Left lung (tissue), 10 donors: ENCODE data around the gene MSX1. TPM values are rescaled to one million over a fixed set of nuclear protein-coding genes. Genes with fewer than 3 reads are reported as not detected.
A peak's percentile ranks its signal among the peaks of the same experiment; 100 is the strongest.

ENCODE experiments used
- ATAC-seq: fragments of 200-7000 bp; cut with Tn5 transposase; one replicate; pipeline ENCODE4 v1.9.1; 2020; ENCODE audit warnings: moderate library complexity
- DNase-seq, 4 donors: peaks; one replicate each; pipeline ENCODE4 v3.0.0-alpha.2; 2013 to 2020
- H3K27ac ChIP-seq, 2 donors: fragments of 200-600 bp; sonication (generic) in 1 of 2; one replicate each; pipeline versions ENCODE4 v1.5.0 to v1.8.0; 2020 to 2021
- H3K27me3 ChIP-seq, 2 donors: fragments of 200-600 bp; sonication (generic) in 1 of 2; one replicate each; pipeline versions ENCODE4 v1.5.0 to v1.8.0; 2020 to 2021
- H3K36me3 ChIP-seq, 2 donors: fragments of 200-600 bp; sonication (generic) in 1 of 2; one replicate each; pipeline versions ENCODE4 v1.5.0 to v1.8.0; 2020 to 2021
- H3K4me1 ChIP-seq, 2 donors: fragments of 200-600 bp; one replicate each; pipeline ENCODE4 v1.8.0; 2021
- H3K4me3 ChIP-seq, 2 donors: fragments of 200-600 bp; sonication (generic) in 1 of 2; one replicate each; pipeline versions ENCODE4 v1.5.0 to v1.8.0; 2020 to 2021; ENCODE audit warnings: mild to moderate bottlenecking in 1 of 2
- H3K9me3 ChIP-seq, 2 donors: fragments of 200-600 bp; sonication (generic) in 1 of 2; one replicate each; pipeline versions ENCODE4 v1.5.0 to v1.8.0; 2020 to 2021
- intact Hi-C, 2 donors: fragments of 100-400 bp; cut with DNase I; formaldehyde crosslinking; loops; one replicate each; pipeline versions ENCODE4 v1.11.2 to v1.14.2; 2022
- polyA plus RNA-seq, 6 donors: library from polyadenylated mRNA; unstranded; fragments of 120-200 nt; gene quantifications; one replicate each; pipeline ENCODE4 v1.2.1, GENCODE V29; 2013; ENCODE audit not compliant: insufficient read length in 6 of 6
- total RNA-seq, 2 donors: library from RNA; stranded (reverse); fragmentation: NEBNext Ultra II Directional; extraction: Animal tissue kit (Norgen Biotek cat#: 25700); gene quantifications; one replicate each; pipeline ENCODE4 v1.2.1, GENCODE V29; 2021
- TF ChIP-seq, protein P1 (sequence below), 2 donors: fragments of 200-600 bp; sonication (generic) in 1 of 2; IDR thresholded peaks; one replicate each; pipeline versions ENCODE4 v1.5.0 to v1.8.0; 2021; ENCODE audit warnings: antibody characterized with exemption in 2 of 2
- donor health status: DM: no; HTN: yes; CAD: no.
- donor health status: DM: no; HTN: no; CAD: no.

Gene MSX1
- total and polyA plus RNA-seq, 8 donors, result 1.2 to 4.2 (median 2.0) TPM

DNA sequence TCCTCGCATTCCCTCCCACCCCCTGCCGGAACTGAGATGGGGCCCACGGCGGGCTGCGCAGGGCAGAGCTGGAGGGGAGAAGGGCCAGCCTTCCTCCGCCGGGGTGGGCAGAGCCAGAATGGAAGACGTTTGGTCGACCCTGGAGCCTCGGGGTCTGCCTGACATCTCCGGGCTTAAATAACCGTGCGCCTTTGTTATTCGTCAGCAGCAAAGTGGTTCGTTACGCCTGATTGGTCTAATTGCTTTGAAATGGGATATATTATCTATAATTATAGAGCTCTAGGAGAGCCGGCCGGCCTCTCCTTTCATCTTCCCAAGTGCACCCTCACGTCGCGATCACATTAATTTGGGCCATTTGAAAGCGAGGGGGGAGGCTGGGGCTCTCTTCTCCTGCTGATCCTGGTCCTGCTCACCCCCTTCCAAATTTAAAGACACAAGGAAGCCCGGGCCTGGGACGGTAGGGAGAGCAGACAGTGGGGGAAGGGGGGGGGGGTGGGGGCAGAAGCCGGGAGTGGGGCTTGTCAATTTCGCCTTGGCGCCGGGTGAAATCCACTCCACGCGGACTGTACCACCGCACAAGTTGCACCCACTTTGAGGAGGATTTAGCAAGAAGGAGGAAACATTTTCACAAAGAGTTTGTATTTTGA, 4.7 kb upstream of the MSX1 start:
- Histone ChIP-seq H3K27ac (no peak overlapping the region), H3K27me3 (peaks cover 67 to 100% of the 10 kb centered on the region in 2 donors), H3K4me1 (peaks cover 12 to 28% of the 10 kb centered on the region in 2 donors), H3K9me3 (no peaks in the 10 kb centered on the region), H3K36me3 (no peaks in the 10 kb centered on the region), H3K4me3 (no peak overlapping the region)
- intact Hi-C loops, result no loop called here
- no peak for ATAC-seq
- TF ChIP-seq, protein P1, sequence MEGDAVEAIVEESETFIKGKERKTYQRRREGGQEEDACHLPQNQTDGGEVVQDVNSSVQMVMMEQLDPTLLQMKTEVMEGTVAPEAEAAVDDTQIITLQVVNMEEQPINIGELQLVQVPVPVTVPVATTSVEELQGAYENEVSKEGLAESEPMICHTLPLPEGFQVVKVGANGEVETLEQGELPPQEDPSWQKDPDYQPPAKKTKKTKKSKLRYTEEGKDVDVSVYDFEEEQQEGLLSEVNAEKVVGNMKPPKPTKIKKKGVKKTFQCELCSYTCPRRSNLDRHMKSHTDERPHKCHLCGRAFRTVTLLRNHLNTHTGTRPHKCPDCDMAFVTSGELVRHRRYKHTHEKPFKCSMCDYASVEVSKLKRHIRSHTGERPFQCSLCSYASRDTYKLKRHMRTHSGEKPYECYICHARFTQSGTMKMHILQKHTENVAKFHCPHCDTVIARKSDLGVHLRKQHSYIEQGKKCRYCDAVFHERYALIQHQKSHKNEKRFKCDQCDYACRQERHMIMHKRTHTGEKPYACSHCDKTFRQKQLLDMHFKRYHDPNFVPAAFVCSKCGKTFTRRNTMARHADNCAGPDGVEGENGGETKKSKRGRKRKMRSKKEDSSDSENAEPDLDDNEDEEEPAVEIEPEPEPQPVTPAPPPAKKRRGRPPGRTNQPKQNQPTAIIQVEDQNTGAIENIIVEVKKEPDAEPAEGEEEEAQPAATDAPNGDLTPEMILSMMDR (IDR thresholded peaks at IDR 0.05), result no peak
- peak in 2 of 4 donors; percentile 30 to 49 for DNase-seq

DNA sequence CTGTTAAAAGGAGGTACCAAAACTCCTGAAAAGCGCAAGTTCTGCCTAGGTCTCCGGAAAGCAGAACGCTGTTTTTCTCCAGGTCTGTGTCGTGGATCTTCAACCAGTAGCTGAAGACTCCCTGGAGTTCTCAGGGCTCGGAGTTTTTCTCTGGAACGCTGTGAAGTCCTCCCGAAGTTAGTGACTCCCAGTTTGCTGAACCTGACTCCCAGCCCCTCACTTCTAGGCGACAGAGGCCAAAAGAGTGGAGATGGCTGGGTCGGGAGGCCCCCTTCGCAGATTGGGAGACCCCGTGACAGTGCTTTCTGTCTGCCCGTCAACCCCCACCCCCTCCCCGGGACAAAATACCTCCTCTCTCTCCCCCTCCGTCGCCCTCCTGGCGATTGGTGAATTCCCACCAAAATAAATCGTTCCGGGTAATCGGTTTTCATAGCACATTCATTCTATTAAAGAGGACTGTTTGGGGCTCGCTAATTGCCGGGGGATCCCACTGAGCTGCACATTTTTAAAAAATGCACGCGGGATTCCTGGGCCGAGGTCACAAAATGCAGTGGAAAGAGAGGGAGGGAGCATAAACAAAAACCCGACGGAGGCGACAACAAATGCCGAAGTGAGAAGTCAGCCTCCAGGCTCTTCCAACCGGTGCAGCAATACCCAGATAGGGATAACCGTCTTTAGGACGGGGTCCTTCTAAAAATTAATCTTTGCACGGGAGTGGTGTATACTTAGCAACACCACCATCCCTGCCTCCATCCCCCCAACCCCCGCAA, 4.0 kb upstream of the MSX1 start:
- intact Hi-C loops, result no loop called here
- no peak overlapping the region for H3K27ac ChIP-seq
- TF ChIP-seq, protein P1 (IDR thresholded peaks at IDR 0.05), result no peak
- H3K4me3 ChIP-seq, result no peak overlapping the region
- ATAC-seq, result no peak
- H3K4me1 ChIP-seq, result peaks cover 12 to 35% of the 10 kb centered on the region in 2 donors
- H3K27me3 ChIP-seq, result peaks cover 75 to 100% of the 10 kb centered on the region in 2 donors
- H3K36me3 ChIP-seq, result no peaks in the 10 kb centered on the region
- DNase-seq, result peak in 2 of 4 donors; percentile 19 to 21
- H3K9me3 ChIP-seq, result no peaks in the 10 kb centered on the region

DNA sequence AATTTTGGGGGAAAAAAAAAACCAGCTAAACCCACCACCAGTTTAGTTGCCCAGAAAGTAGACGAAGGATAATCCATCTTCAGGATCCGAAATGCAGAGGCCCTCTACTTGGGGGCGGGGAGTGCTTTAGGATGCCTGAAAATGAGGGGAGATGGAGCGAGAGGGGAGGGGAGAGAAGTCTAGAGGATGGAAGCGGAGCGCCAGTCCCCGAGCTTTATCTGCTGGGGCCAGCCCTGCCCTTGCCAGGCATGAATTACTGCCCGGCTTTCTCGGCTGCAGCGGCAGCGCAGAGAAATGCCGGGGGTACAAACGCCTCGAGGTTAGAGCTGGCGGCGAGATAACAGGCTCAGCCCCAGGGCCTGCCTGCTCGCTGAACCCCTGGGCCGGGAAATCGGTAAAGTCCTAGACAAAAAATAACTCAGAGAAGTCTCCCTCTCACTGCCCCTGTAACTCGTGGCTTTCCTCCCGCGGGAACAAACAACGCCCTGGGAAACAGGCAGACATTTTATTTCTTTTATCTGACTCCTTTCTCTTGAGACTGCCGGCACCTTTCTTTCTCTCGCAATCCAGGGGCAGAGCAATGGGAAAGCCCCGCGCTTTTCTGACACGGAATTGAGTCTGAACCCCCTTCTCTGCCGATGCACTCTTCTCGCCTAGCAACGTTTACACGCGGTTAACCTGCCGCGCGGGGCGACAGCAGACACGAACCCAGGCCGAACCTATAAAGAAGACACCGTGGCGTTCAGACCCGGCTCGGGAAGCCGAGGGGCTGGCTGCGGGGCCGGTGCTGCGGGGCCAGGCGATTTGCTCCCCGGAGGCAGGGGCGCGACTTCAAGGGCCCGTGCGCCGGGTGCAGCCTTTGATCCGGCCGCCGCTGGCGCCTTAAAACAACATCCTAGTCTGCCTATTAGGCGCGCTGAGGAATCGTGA, 3.1 kb upstream of the MSX1 start:
- Histone ChIP-seq H3K4me3 (no peak overlapping the region), H3K27ac (no peak overlapping the region), H3K36me3 (no peaks in the 10 kb centered on the region), H3K27me3 (peaks cover 83 to 100% of the 10 kb centered on the region in 2 donors), H3K9me3 (no peaks in the 10 kb centered on the region), H3K4me1 (peaks cover 12 to 43% of the 10 kb centered on the region in 2 donors)
- peak in 2 of 4 donors; percentile 22 to 68 for DNase-seq
- intact Hi-C loops, result no loop called here
- TF ChIP-seq, protein P1 (IDR thresholded peaks at IDR 0.05), result no peak
- ATAC-seq, result no peak

DNA sequence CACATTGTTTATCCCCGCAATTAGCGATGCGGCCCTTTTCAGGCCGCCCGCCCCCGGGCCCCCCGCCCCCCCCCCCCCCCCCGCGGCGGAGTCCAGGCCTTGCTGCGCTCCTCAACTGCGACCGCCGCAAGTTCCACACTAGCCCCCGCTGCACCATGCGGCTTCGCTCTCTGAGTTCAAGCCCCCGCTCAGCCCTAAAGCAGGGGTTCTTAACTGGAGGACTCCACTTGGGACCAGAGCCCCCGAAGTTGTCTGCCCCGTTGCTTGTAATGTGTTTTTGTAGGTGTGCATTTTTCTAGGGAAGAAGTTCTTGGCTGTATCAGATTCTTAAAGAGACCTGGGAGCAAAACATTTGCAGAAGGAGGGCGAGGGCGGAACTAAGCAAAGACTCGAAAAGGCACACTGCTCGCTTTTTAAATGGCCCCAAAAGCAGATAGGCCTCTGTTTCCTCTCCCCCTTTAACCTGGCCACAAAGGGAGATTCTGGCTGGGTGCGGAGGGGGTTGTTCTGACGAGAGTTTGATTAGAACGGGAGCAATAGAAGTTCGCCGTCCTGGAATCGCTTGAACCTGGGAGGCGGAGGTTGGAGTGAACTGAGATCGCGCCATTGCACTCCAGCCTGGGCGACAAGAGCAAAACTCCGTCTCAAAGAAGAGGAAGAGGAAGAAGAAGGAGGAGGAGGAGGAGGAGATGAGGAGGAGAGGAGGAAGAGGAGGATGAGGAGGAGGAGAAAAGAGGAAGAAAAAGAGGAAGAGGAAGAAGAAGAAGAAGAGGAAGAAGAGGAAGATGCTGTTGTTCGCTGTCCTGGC, 2.3 kb upstream of the MSX1 start:
- DNase-seq, result peak in 1 of 4 donors; percentile 9
- Histone ChIP-seq H3K36me3 (no peaks in the 10 kb centered on the region), H3K9me3 (no peaks in the 10 kb centered on the region), H3K4me3 (no peak overlapping the region), H3K27ac (no peak overlapping the region), H3K4me1 (peaks cover 12 to 50% of the 10 kb centered on the region in 2 donors), H3K27me3 (peaks cover 91 to 100% of the 10 kb centered on the region in 2 donors)
- ATAC-seq, result no peak
- intact Hi-C loops, result no loop called here
- TF ChIP-seq, protein P1 (IDR thresholded peaks at IDR 0.05), result no peak
